Glutamatergic neuron (in vitro differentiated cells): ENCODE data around the gene MDK. TPM values are rescaled to one million over a fixed set of nuclear protein-coding genes. Genes with fewer than 3 reads are reported as not detected.

Experiments used
- DNase-seq: peaks from one replicate; pipeline ENCODE4 v3.0.0; 2022
- H3K27ac Mint-ChIP-seq: one replicate; pipeline ENCODE4 v1.8.0; 2020; ENCODE audit warnings: mild to moderate bottlenecking, mixed read lengths, inconsistent platforms; ENCODE audit not compliant: unreplicated experiment
- H3K27me3 Mint-ChIP-seq: one replicate; pipeline ENCODE4 v1.8.0; 2020; ENCODE audit warnings: mild to moderate bottlenecking, moderate library complexity, mixed read lengths, inconsistent platforms; ENCODE audit not compliant: unreplicated experiment
- H3K36me3 Mint-ChIP-seq: one replicate; pipeline ENCODE4 v1.8.0; 2020; ENCODE audit warnings: mild to moderate bottlenecking, mixed read lengths, inconsistent platforms; ENCODE audit not compliant: unreplicated experiment
- H3K4me1 Mint-ChIP-seq: one replicate; pipeline ENCODE4 v1.8.0; 2020; ENCODE audit warnings: mild to moderate bottlenecking, low read depth, mixed read lengths, inconsistent platforms; ENCODE audit not compliant: unreplicated experiment
- H3K4me3 Mint-ChIP-seq: one replicate; pipeline ENCODE4 v1.8.0; 2020; ENCODE audit warnings: mild to moderate bottlenecking, mixed read lengths, inconsistent platforms; ENCODE audit not compliant: unreplicated experiment
- H3K9me3 Mint-ChIP-seq: one replicate; pipeline ENCODE4 v1.8.0; 2020; ENCODE audit warnings: mild to moderate bottlenecking, moderate library complexity, mixed read lengths, inconsistent platforms; ENCODE audit not compliant: unreplicated experiment
- total RNA-seq: library from RNA; stranded (reverse); fragmentation: NEBNext Ultra II Directional; extraction: Animal tissue kit (Norgen Biotek cat#: 25700); gene quantifications from one replicate; pipeline ENCODE4 v1.2.1, GENCODE V29; 2021; ENCODE audit not compliant: unreplicated experiment
- TF ChIP-seq, protein P1 (sequence below): fragments of 200-600 bp; sonication (generic); IDR thresholded peaks from one replicate; pipeline ENCODE4 v1.5.0; 2021; ENCODE audit not compliant: partially characterized antibody, unreplicated experiment

MDK gene
- total RNA-seq, 1 donor from 2014 or later = 846 TPM

DNA sequence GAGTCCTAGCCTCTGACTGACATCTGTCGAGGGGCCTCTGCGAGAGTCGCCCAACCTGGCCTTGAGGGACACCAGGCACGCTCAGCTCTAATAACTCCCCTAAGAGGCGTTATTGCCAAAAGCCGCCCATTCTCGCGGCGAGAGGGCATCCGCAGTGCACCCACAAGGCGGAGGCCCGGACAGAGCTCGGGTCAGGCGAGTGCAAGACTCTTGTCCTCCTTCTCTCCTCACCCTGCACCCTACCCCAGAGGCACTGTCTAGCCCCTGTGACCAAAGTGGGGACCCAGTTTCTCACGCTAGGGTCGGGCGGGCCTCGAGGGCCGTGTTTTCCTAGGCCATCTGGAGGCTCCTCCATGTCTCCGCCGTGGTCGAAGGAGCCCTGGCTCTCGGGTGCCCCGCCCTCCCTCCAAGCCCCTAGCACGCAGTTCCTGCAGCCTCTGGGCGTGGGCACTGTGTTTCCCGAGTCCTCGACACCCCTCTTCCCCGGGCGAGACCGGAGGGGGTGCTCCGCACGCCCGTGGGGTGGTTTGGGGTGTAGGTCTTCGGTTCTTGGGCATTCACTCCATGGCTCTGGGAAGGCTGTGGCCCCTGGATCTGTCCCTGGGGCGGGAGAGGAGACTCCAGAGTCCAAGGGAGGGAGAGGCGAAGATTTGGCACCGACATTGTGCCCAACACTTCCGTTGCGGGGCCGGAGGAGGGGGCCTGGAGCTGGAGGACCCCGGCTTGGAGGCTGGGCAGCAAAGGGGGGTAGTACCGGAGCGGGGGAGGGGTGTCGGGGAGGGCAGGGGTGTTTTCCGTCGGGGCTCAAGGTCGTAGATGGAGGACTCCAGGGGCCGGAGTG, 9.1 kb downstream of the MDK start:
- H3K27me3 Mint-ChIP-seq = peaks cover 17% of the 10 kb centered on the region

DNA sequence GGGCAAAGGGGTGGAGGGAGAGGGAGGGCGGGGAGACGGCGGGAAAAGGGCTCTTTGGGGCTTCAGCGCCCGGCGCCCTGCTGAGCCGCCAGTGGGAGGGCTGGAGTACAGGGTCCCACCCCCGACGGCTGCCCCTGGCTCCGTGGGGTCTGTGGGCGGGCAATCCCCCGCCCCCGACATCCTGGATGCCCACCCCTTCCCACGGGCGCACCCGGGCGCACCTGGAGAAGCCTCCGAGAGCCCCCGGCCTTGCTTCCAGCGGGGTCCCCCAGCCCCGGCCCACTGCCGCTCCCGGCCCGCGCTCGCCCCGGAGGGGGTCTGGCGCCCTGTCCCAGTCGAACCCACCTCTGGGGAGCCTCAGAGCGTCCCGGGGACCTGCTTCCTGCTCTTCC, 9.7 kb downstream of the MDK start:
- no peak overlapping the region for H3K27ac Mint-ChIP-seq
- peaks cover 5% of the 10 kb centered on the region for H3K36me3 Mint-ChIP-seq
- peaks cover 14% of the 10 kb centered on the region for H3K9me3 Mint-ChIP-seq
- H3K4me1 Mint-ChIP-seq = peaks cover 19% of the 10 kb centered on the region
- peaks cover 16% of the 10 kb centered on the region for H3K27me3 Mint-ChIP-seq
- no peak overlapping the region for H3K4me3 Mint-ChIP-seq
- no peak for DNase-seq
- TF ChIP-seq, protein P1, sequence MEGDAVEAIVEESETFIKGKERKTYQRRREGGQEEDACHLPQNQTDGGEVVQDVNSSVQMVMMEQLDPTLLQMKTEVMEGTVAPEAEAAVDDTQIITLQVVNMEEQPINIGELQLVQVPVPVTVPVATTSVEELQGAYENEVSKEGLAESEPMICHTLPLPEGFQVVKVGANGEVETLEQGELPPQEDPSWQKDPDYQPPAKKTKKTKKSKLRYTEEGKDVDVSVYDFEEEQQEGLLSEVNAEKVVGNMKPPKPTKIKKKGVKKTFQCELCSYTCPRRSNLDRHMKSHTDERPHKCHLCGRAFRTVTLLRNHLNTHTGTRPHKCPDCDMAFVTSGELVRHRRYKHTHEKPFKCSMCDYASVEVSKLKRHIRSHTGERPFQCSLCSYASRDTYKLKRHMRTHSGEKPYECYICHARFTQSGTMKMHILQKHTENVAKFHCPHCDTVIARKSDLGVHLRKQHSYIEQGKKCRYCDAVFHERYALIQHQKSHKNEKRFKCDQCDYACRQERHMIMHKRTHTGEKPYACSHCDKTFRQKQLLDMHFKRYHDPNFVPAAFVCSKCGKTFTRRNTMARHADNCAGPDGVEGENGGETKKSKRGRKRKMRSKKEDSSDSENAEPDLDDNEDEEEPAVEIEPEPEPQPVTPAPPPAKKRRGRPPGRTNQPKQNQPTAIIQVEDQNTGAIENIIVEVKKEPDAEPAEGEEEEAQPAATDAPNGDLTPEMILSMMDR = no peak

More for the DNA sequence above, 9.1 kb downstream of the MDK start:
- Mint-ChIP-seq H3K4me3 (peak overlapping the region; percentile 78), H3K9me3 (peaks cover 20% of the 10 kb centered on the region), H3K27ac (no peak overlapping the region), H3K4me1 (peaks cover 19% of the 10 kb centered on the region), H3K36me3 (peaks cover 10% of the 10 kb centered on the region)
- DNase-seq = peak; percentile 52
- TF ChIP-seq, protein P1 = no peak

DNA sequence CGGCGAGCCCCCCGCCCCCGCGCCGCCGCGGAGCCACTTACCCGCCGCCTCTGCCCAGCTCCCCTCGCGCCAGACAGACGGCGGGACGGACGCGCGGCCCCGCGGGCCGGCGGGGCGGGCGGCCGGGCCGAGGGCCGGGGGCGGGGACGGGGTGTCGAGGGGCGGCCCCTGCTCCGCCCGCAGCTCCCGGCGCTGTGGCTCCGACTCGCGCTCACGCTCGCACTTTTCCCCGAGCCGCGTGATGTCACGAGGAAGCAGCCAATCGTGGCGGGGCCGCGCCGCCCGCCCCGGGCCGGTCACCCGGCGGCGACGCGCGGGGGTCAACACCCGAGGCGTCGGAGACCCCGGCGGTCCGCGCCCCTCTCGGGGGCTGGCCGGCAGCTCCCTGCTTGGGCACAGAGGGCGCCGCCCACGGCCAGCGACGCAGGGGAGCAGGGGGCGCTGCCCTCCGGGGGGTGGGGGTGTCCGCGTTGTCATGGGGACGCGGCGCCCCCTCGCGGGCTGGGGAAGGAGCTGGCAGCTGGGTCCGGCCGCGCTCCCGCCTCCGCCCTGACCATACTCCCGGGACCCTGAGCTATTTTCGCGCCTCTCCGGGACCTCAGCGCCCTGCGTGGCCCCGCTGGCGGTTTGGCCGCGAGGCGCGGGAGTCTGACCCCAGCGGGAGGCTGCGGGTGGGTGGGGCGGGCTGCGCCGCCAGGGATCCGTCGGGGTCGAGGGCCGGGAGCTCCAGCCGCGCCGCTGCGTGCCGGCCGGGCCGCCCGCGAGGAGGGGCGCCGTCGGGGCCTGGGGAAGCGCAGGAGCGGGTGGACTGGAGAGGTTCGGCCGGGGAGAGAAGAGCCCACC, 10.3 kb downstream of the MDK start, which contains the start of gene CHRM4:
Gene CHRM4 (minus strand): TSS at position 199 of the 843 bp plus-strand sequence. CDS start 5,219 bp downstream, outside the sequence.
- Mint-ChIP-seq H3K4me3 (peak within 1 kb of the TSS; percentile 87), H3K36me3 (no peaks in the 10 kb centered on the region), H3K27me3 (peaks cover 13% of the 10 kb centered on the region), H3K9me3 (peaks cover 9% of the 10 kb centered on the region), H3K27ac (no peak within 1 kb of the TSS), H3K4me1 (peaks cover 16% of the 10 kb centered on the region)
- peak; percentile 80 for DNase-seq
- TF ChIP-seq, protein P1 = peak; percentile 63

DNA sequence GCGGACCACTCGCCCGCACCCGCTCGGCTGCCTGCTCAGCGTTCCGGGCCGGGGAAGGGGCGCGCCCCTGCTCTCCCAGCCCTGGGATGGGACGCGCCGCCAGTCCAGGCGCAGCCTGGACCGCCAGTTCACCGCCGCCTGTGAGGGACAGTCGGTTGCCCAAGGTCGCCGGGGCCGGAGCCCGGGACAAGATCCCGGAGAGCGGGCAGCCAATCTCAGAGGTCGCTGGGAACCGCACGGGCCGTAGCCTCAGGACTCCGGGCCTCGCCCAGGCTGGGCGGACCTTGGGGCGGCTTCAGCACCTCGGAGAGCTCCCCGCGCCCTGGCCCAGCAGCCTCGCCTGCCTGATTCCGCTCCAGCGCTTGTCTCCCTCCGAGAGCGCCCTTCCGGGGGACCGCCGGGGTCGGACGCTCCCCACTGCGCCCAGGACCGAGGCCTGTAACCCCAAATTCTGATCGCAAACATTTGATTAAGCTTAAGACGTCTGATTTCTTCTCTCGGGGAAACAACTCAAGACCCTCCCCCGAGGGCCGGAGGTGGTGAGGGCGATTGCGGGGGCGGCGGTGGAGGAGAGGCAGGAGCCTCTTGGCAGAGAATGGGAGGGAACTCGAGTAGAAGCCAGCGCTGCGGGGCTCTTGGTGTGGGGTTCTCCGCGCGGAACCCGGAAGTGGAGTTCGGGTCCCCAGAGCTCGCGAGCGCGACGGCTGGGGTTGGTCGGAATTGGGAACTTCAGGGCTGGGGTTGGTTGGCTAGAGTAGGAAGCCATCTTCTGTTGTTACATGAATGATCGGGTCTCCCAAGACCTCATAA, 11.2 kb downstream of the MDK start:
- H3K4me3 Mint-ChIP-seq = peak overlapping the region; percentile 87
- peak; percentile 60 for DNase-seq
- TF ChIP-seq, protein P1 = no peak
- H3K27me3 Mint-ChIP-seq = peaks cover 13% of the 10 kb centered on the region
- H3K27ac Mint-ChIP-seq = peak overlapping the region; percentile 82
- peaks cover 8% of the 10 kb centered on the region for H3K9me3 Mint-ChIP-seq
- H3K4me1 Mint-ChIP-seq = peaks cover 13% of the 10 kb centered on the region
- H3K36me3 Mint-ChIP-seq = no peaks in the 10 kb centered on the region
